Stimulated activated CD4-positive, alpha-beta T cell treated with anti-CD3 and anti-CD28 coated beads, Interleukin-4, amount 100 ng/mL, for 48 hours (primary cell): ENCODE results near the gene ZIC4.

ENCODE experiments used
- DNase-seq, 2 donors: peaks; one replicate each; pipeline ENCODE4 v3.0.0-alpha.2; 2020; ENCODE audit warnings: low read depth in 2 of 2

The ZIC4 gene

GRCh38 chr3:147354623-147355022, 51.7 kb downstream of the ZIC4 start:
- DNase-seq, result no peak

- DNase-seq, result no peak
Observed at GRCh38 chr3:147351301-147351700, 55.0 kb downstream of the ZIC4 start.

- DNase-seq, result no peak
Observed at GRCh38 chr3:147348976-147349375, 57.4 kb downstream of the ZIC4 start.

GRCh38 chr3:147343926-147344325, 62.4 kb downstream of the ZIC4 start:
- DNase-seq, result no peak

GRCh38 chr3:147341727-147342126, 64.6 kb downstream of the ZIC4 start:
- no peak for DNase-seq

- no peak for DNase-seq
Observed at GRCh38 chr3:147336543-147337278, 69.6 kb downstream of the ZIC4 start.
